HEK293T (cell line): ENCODE data around the gene UMODL1.

ENCODE experiments used
- CTCF ChIA-PET: fragments of 350-600 bp; formaldehyde crosslinking; extraction: SDS; loops from one replicate; lab custom pipeline; 2021; ENCODE audit warnings: antibody characterized with exemption, inconsistent platforms; lab: Yijun Ruan, JAX
- POLR2A ChIA-PET: fragments of 350-600 bp; formaldehyde crosslinking; extraction: SDS; loops from one replicate; lab custom pipeline; 2020; ENCODE audit warnings: antibody characterized with exemption, inconsistent platforms; lab: Yijun Ruan, JAX
- DNase-seq: peaks from one replicate; pipeline ENCODE4 v3.0.0; 2012; ENCODE audit warnings: mixed read lengths; ENCODE audit errors: extremely low spot score
- ARNT ChIP-seq: fragments of 450-650 bp; IDR thresholded peaks from 2 replicates; pipeline ENCODE4 v1.6.1; 2017; ENCODE audit warnings: mild to moderate bottlenecking
- BHLHE40 ChIP-seq: fragments of 450-650 bp; IDR thresholded peaks from 2 replicates; pipeline ENCODE4 v1.6.1; 2016; ENCODE audit warnings: mild to moderate bottlenecking, moderate library complexity, borderline replicate concordance
- CTBP1 ChIP-seq: fragments of 450-650 bp; IDR thresholded peaks from 2 replicates; pipeline ENCODE4 v1.6.1; 2016; ENCODE audit warnings: borderline replicate concordance
- ELF4 ChIP-seq: fragments of 450-650 bp; IDR thresholded peaks from 2 replicates; pipeline ENCODE4 v1.6.1; 2017; ENCODE audit warnings: antibody characterized with exemption
- FOXA1 ChIP-seq: fragments of 450-650 bp; IDR thresholded peaks from 2 replicates; pipeline ENCODE4 v1.6.1; 2016; ENCODE audit warnings: mild to moderate bottlenecking
- FOXK2 ChIP-seq: fragments of 450-650 bp; IDR thresholded peaks from 2 replicates; pipeline ENCODE4 v1.6.1; 2016; ENCODE audit warnings: mild to moderate bottlenecking
- FOXM1 ChIP-seq: fragments of 450-650 bp; IDR thresholded peaks from 2 replicates; pipeline ENCODE4 v1.6.1; 2017; ENCODE audit warnings: mild to moderate bottlenecking, borderline replicate concordance
- HDGF ChIP-seq: fragments of 450-650 bp; IDR thresholded peaks from 2 replicates; pipeline ENCODE4 v1.6.1; 2017; ENCODE audit warnings: antibody characterized with exemption, borderline replicate concordance
- L3MBTL2 ChIP-seq: fragments of 450-650 bp; conservative IDR thresholded peaks from 2 replicates; pipeline ENCODE4 v1.6.1; 2016; ENCODE audit warnings: mild to moderate bottlenecking
- LEF1 ChIP-seq: fragments of 450-650 bp; IDR thresholded peaks from 2 replicates; pipeline ENCODE4 v1.6.1; 2017; ENCODE audit warnings: mild to moderate bottlenecking, borderline replicate concordance
- NFRKB ChIP-seq: fragments of 450-650 bp; IDR thresholded peaks from 2 replicates; pipeline ENCODE4 v1.6.1; 2016; ENCODE audit warnings: mild to moderate bottlenecking, moderate library complexity
- PKNOX1 ChIP-seq: fragments of 450-650 bp; IDR thresholded peaks from 2 replicates; pipeline ENCODE4 v1.6.1; 2016
- SP1 ChIP-seq: fragments of 450-650 bp; IDR thresholded peaks from 2 replicates; pipeline ENCODE4 v1.6.1; 2017
- SUZ12 ChIP-seq: fragments of 450-650 bp; IDR thresholded peaks from 2 replicates; pipeline ENCODE4 v1.6.1; 2016; ENCODE audit warnings: mild to moderate bottlenecking
- TARDBP ChIP-seq: fragments of 450-650 bp; IDR thresholded peaks from 2 replicates; pipeline ENCODE4 v1.6.1; 2016
- ZNF384 ChIP-seq: fragments of 450-650 bp; IDR thresholded peaks from 2 replicates; pipeline ENCODE4 v1.6.1; 2016

Gene UMODL1

GRCh38 chr21:42041246-42041645 lies 29.9 kb upstream of the UMODL1 start:
- ChIA-PET POLR2A (no interaction called here), CTCF (interaction anchor here (0.7 kb wide), 1 partner anchor 488 kb away, joined by 8 read pairs; no protein-coding TSS in a partner anchor)
- DNase-seq = no peak
- TF ChIP-seq CTBP1 = no peak
- no peak for TF ChIP-seq PKNOX1
- TF ChIP-seq ARNT = no peak
- TF ChIP-seq LEF1 = no peak

GRCh38 chr21:42041711-42042110 lies 29.4 kb upstream of the UMODL1 start:
- no peak for TF ChIP-seq BHLHE40
- no peak for TF ChIP-seq SUZ12
- no peak for TF ChIP-seq ELF4
- no peak for TF ChIP-seq L3MBTL2
- no peak for TF ChIP-seq NFRKB
- TF ChIP-seq HDGF = no peak
- TF ChIP-seq TARDBP = no peak
- no peak for TF ChIP-seq FOXK2
- no peak for TF ChIP-seq ZNF384
- no peak for TF ChIP-seq ARNT
- TF ChIP-seq FOXA1 = no peak
- no peak for TF ChIP-seq PKNOX1
- no peak for TF ChIP-seq FOXM1
- no peak for TF ChIP-seq CTBP1
- no peak for TF ChIP-seq LEF1
- no peak for TF ChIP-seq SP1
- POLR2A ChIA-PET = no interaction called here
- CTCF ChIA-PET = interaction anchor here (0.7 kb wide), 1 partner anchor 488 kb away, joined by 8 read pairs; no protein-coding TSS in a partner anchor
- DNase-seq = no peak

- CTCF ChIA-PET = no interaction called here
- TF ChIP-seq LEF1 (no peak), FOXK2 (no peak), FOXM1 (no peak), ZNF384 (no peak), TARDBP (no peak), ELF4 (no peak), HDGF (no peak), FOXA1 (no peak), NFRKB (no peak), ARNT (no peak), PKNOX1 (no peak), BHLHE40 (no peak), SP1 (no peak), L3MBTL2 (no peak), CTBP1 (no peak), SUZ12 (no peak)
- no peak for DNase-seq
- POLR2A ChIA-PET = no interaction called here
Measured at GRCh38 chr21:42042651-42043050, 28.5 kb upstream of the UMODL1 start.

GRCh38 chr21:42043201-42043895 lies 27.8 kb upstream of the UMODL1 start:
- CTCF ChIA-PET = no interaction called here
- POLR2A ChIA-PET = no interaction called here
- no peak for DNase-seq
- TF ChIP-seq SUZ12 = no peak
- no peak for TF ChIP-seq ARNT
- TF ChIP-seq FOXK2 = no peak
- no peak for TF ChIP-seq ELF4
- TF ChIP-seq CTBP1 = no peak
- no peak for TF ChIP-seq ZNF384
- no peak for TF ChIP-seq FOXM1
- no peak for TF ChIP-seq L3MBTL2
- no peak for TF ChIP-seq FOXA1
- TF ChIP-seq HDGF = no peak
- TF ChIP-seq PKNOX1 = no peak
- no peak for TF ChIP-seq SP1
- TF ChIP-seq NFRKB = no peak
- no peak for TF ChIP-seq BHLHE40
- no peak for TF ChIP-seq LEF1

GRCh38 chr21:42043961-42044360 lies 27.2 kb upstream of the UMODL1 start:
- no peak for DNase-seq
- CTCF ChIA-PET = no interaction called here
- TF ChIP-seq FOXM1 (no peak), ZNF384 (no peak), FOXK2 (no peak), CTBP1 (no peak), BHLHE40 (no peak)
- POLR2A ChIA-PET = no interaction called here

- POLR2A ChIA-PET = no interaction called here
- no peak for TF ChIP-seq PKNOX1
- TF ChIP-seq TARDBP = no peak
- no peak for TF ChIP-seq FOXK2
- no peak for TF ChIP-seq BHLHE40
- no peak for TF ChIP-seq FOXM1
- TF ChIP-seq HDGF = no peak
- no peak for TF ChIP-seq LEF1
- TF ChIP-seq NFRKB = no peak
- no peak for TF ChIP-seq SUZ12
- TF ChIP-seq ARNT = no peak
- TF ChIP-seq ELF4 = no peak
- TF ChIP-seq CTBP1 = no peak
- no peak for TF ChIP-seq SP1
- TF ChIP-seq ZNF384 = no peak
- no peak for TF ChIP-seq L3MBTL2
- TF ChIP-seq FOXA1 = no peak
Measured at GRCh38 chr21:42044871-42045495, 26.1 kb upstream of the UMODL1 start.

More at GRCh38 chr21:42044871-42045495, 26.1 kb upstream of the UMODL1 start:
- CTCF ChIA-PET = no interaction called here
- no peak for DNase-seq
